LNCaP clone FGC (cell line): ENCODE data around the gene PPP1CB.

Experiments used
- DNase-seq: peaks from one replicate; pipeline ENCODE4 v3.0.0-alpha.2; 2011; ENCODE audit warnings: low read depth
- H3K4me3 ChIP-seq: 2 replicates; pipeline ENCODE4 v1.5.1; 2011; ENCODE audit warnings: mild to moderate bottlenecking, low read depth, low read length, control low read depth
- CTCF ChIP-seq: IDR thresholded peaks from 2 replicates; pipeline ENCODE4 v1.5.1; 2012; ENCODE audit warnings: mild to moderate bottlenecking; ENCODE audit not compliant: control insufficient read depth, insufficient read depth; ENCODE audit errors: extremely low read depth

PPP1CB gene

DNA sequence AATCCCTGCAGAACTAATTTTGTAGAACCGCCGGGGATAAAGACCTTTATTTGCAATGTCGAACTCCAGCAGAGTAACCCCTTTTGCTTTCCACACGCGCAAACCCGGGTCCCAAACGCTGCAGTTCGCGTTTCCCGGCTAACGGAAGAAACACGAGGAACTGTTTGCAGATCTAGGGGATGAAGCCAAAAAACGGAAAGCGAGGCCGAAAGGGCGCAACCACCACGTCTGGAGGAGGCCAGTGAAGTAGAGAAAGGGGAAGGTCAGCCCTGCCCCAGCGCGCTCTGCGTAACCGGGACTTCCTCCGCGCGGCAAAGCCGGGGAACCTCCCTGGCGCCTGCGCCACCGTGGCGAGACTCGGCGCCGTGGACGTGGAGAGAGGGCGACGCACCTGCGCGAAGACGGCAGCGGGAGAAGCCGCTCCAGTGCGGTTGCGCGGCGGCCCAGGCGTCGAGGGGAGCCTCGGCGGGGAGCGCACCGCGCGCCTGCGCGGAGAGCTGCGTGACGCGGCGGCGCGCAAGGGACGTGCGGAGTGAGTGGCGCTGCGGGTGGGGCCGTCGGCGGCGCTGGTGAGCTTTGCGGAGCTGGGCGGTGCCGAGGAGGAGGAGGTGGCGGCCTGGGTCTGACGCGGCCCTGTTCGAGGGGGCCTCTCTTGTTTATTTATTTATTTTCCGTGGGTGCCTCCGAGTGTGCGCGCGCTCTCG is at the start of gene PPP1CB:
PPP1CB (plus strand) TSS at position 579 of the 704 bp plus-strand sequence. CDS start 295 bp downstream, outside the sequence.
- H3K4me3 ChIP-seq: peak within 1 kb of the TSS; percentile 86
- DNase-seq: peak; percentile 85
- TF ChIP-seq CTCF: peak; percentile 53

- no peak overlapping the region for H3K4me3 ChIP-seq
- no peak for TF ChIP-seq CTCF
- no peak for DNase-seq
Observed at GRCh38 chr2:28702415-28702861, 49.2 kb upstream of the PPP1CB start.

DNA sequence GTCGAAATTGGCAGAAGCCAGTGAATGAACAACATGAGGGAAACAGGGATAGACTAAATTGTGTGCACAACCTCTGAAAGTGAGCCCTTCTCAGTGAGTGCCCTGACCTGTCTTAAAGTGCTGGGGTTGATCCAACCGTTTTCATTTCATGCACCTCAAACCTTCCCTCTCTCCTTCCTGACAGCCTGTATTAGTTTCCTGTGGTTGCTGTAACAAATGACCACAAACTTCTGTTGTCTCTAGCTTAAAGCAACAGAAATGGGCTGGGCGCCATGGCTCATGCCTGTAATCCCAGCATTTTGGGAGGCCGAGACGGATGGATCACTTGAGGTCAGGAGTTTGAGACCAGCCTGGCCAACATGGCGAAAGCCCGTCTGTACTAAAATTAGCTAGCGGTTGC is 48.8 kb upstream of the PPP1CB start:
- no peak overlapping the region for H3K4me3 ChIP-seq
- DNase-seq: no peak
- no peak for TF ChIP-seq CTCF

GRCh38 chr2:28704621-28705020 is 47.0 kb upstream of the PPP1CB start:
- TF ChIP-seq CTCF: no peak
- no peak for DNase-seq
- no peak overlapping the region for H3K4me3 ChIP-seq

DNA sequence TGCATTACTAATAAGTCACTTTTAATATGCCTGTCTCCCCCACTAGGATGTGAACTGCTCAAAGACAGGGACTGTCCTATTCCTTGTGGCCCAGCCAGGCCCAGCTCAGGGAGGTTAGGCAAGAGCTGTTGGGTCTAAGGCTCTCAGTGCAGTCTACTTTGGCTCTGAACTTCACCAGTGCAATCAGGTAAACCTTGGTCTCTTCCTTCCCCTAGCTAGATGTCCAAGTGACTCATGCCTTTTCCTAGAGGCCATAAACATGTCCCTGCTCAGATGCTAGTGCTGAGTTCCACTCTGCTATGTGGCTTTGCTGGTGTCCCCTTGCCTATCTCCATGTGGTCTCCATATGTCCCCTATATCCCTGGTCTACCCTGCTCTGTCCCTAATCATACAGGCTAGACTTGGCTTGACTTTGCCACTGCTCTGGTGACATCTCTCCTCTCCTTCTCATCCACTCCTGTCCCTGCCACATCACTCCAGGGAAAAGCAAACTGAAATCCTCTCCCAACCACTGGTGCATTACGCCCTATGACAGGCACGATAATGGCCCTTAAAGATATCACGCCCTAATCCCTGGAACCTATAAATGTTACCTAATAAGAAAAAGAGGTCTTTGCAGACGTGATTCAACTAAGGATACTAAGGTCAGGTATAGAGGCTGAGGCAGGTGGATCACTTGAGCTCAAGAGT is 45.7 kb upstream of the PPP1CB start:
- no peak for TF ChIP-seq CTCF
- DNase-seq: no peak
- H3K4me3 ChIP-seq: no peak overlapping the region

GRCh38 chr2:28707592-28707991 is 44.0 kb upstream of the PPP1CB start:
- DNase-seq: no peak
- no peak for TF ChIP-seq CTCF

DNA sequence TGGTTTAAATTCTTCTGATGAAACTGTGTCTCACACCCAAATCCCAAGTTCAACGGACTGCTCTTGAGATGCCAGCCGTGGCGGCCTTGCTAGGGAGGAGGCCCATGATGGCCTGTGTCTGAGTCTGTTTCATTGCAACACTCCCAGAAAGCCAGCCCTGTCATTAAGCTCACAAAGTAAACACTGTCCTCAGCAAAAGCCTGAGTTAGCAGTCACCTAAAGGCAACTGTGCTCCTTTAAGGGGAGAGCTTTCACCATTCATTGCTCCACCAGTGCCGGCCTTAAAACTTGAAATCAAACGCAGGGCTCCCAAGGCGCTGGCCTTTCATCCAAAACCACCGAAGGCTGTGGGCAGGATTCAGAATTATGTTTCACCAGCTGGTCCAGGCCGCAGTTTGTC is 42.5 kb upstream of the PPP1CB start:
- H3K4me3 ChIP-seq: no peak overlapping the region
- no peak for DNase-seq
- TF ChIP-seq CTCF: no peak

More at GRCh38 chr2:28707592-28707991, 44.0 kb upstream of the PPP1CB start:
- H3K4me3 ChIP-seq: no peak overlapping the region
